HEK293 (cell line): ENCODE results near the gene GUK1.

Experiments
- CTCF ChIA-PET: fragments of 350-600 bp; formaldehyde crosslinking; extraction: SDS; loops from one replicate; lab custom pipeline; 2021; ENCODE audit warnings: antibody characterized with exemption; lab: Yijun Ruan, JAX
- POLR2A ChIA-PET: fragments of 300-600 bp; formaldehyde crosslinking; extraction: SDS; loops from one replicate; lab custom pipeline; 2020; ENCODE audit warnings: antibody characterized with exemption, inconsistent platforms; lab: Yijun Ruan, JAX
- H3K27ac ChIP-seq: fragments of 200-500 bp; sonication (Bioruptor generic); 2 replicates; pipeline ENCODE4 v1.5.1; 2014; ENCODE audit warnings: low read depth, low read length, control low read depth, inconsistent platforms; ENCODE audit errors: extremely low read depth
- H3K36me3 ChIP-seq, 2 experiments: fragments of 200-500 bp in 1 of 2; sonication (Bioruptor generic) in 1 of 2; 1 replicate in 1 of 2; 2 replicates in 1 of 2; pipeline ENCODE4 v1.5.1; 2014 to 2017; ENCODE audit warnings: inconsistent platforms in 2 of 2, low read length in 2 of 2; ENCODE audit not compliant: control insufficient read depth in 2 of 2, insufficient read depth in 1 of 2
- H3K4me1 ChIP-seq: fragments of 200-500 bp; sonication (Bioruptor generic); 2 replicates; pipeline ENCODE4 v1.5.1; 2014; ENCODE audit warnings: mild to moderate bottlenecking, low read length, inconsistent platforms; ENCODE audit not compliant: control insufficient read depth, insufficient read depth
- H3K4me3 ChIP-seq: 2 replicates; pipeline ENCODE4 v1.5.1; 2011; ENCODE audit warnings: low read depth, mild to moderate bottlenecking, control low read depth, low read length, moderate library complexity
- H3K9me3 ChIP-seq: fragments of 200-500 bp; sonication (Bioruptor generic); 2 replicates; pipeline ENCODE4 v1.5.1; 2014; ENCODE audit warnings: low read depth, low read length, inconsistent platforms; ENCODE audit not compliant: control insufficient read depth, insufficient read depth
- BCL11B ChIP-seq: fragments of 450-650 bp; formaldehyde crosslinking; IDR thresholded peaks from 2 replicates; pipeline ENCODE4 v1.5.1; 2016; ENCODE audit warnings: low read depth, missing biosample characterization, missing genetic modification characterization
- KLF7 ChIP-seq: fragments of 450-650 bp; formaldehyde crosslinking; IDR thresholded peaks from 2 replicates; pipeline ENCODE4 v1.5.1; 2016; ENCODE audit warnings: missing biosample characterization, missing genetic modification characterization, borderline replicate concordance
- MZF1 ChIP-seq: fragments of 450-650 bp; formaldehyde crosslinking; IDR thresholded peaks from 2 replicates; pipeline ENCODE4 v1.5.1; 2017; ENCODE audit warnings: missing biosample characterization, missing genetic modification characterization, borderline replicate concordance
- RBAK ChIP-seq: fragments of 450-650 bp; formaldehyde crosslinking; IDR thresholded peaks from 2 replicates; pipeline ENCODE4 v1.5.1; 2016; ENCODE audit warnings: missing biosample characterization, missing genetic modification characterization
- REPIN1 ChIP-seq: fragments of 450-650 bp; formaldehyde crosslinking; IDR thresholded peaks from 2 replicates; pipeline ENCODE4 v1.5.1; 2017; ENCODE audit warnings: missing biosample characterization, missing genetic modification characterization, low read depth
- YY1 ChIP-seq: fragments of 450-650 bp; formaldehyde crosslinking; IDR thresholded peaks from 2 replicates; pipeline ENCODE4 v1.5.1; 2018; ENCODE audit warnings: missing biosample characterization, missing genetic modification characterization
- ZBTB1 ChIP-seq: fragments of 450-650 bp; formaldehyde crosslinking; IDR thresholded peaks from 2 replicates; pipeline ENCODE4 v1.5.1; 2016; ENCODE audit warnings: missing biosample characterization, missing genetic modification characterization
- ZBTB7A ChIP-seq: fragments of 450-650 bp; formaldehyde crosslinking; IDR thresholded peaks from 2 replicates; pipeline ENCODE4 v1.5.1; 2016; ENCODE audit warnings: low read depth, missing biosample characterization, missing genetic modification characterization
- ZEB2 ChIP-seq: fragments of 450-650 bp; formaldehyde crosslinking; IDR thresholded peaks from 2 replicates; pipeline ENCODE4 v1.5.1; 2016; ENCODE audit warnings: missing biosample characterization, missing genetic modification characterization
- ZFP41 ChIP-seq: fragments of 450-650 bp; formaldehyde crosslinking; IDR thresholded peaks from 2 replicates; pipeline ENCODE4 v1.5.1; 2016; ENCODE audit warnings: missing biosample characterization, missing genetic modification characterization, borderline replicate concordance
- ZNF157 ChIP-seq: fragments of 450-650 bp; formaldehyde crosslinking; IDR thresholded peaks from 2 replicates; pipeline ENCODE4 v1.5.1; 2016; ENCODE audit warnings: missing biosample characterization, missing genetic modification characterization
- ZNF16 ChIP-seq: fragments of 450-650 bp; formaldehyde crosslinking; IDR thresholded peaks from 2 replicates; pipeline ENCODE4 v1.5.1; 2016; ENCODE audit warnings: low read depth, missing biosample characterization, missing genetic modification characterization
- ZNF19 ChIP-seq: fragments of 450-650 bp; formaldehyde crosslinking; IDR thresholded peaks from 2 replicates; pipeline ENCODE4; 2016; ENCODE audit warnings: missing biosample characterization, missing genetic modification characterization, low read depth
- ZNF221 ChIP-seq: fragments of 450-650 bp; formaldehyde crosslinking; IDR thresholded peaks from 2 replicates; pipeline ENCODE4 v1.5.1; 2017; ENCODE audit warnings: missing biosample characterization, missing genetic modification characterization, borderline replicate concordance
- ZNF350 ChIP-seq: fragments of 450-650 bp; formaldehyde crosslinking; IDR thresholded peaks from 2 replicates; pipeline ENCODE4 v1.5.0; 2017; ENCODE audit warnings: missing biosample characterization, mild to moderate bottlenecking, missing genetic modification characterization
- ZNF394 ChIP-seq: fragments of 450-650 bp; formaldehyde crosslinking; IDR thresholded peaks from 2 replicates; pipeline ENCODE4 v1.5.1; 2016; ENCODE audit warnings: missing biosample characterization, missing genetic modification characterization, mild to moderate bottlenecking, moderate library complexity, borderline replicate concordance
- ZNF548 ChIP-seq: fragments of 450-650 bp; formaldehyde crosslinking; IDR thresholded peaks from 2 replicates; pipeline ENCODE4 v1.5.1; 2016; ENCODE audit warnings: missing biosample characterization, missing genetic modification characterization
- ZNF555 ChIP-seq: fragments of 450-650 bp; formaldehyde crosslinking; conservative IDR thresholded peaks from 2 replicates; pipeline ENCODE4 v1.5.1; 2017; ENCODE audit warnings: missing biosample characterization, mild to moderate bottlenecking, missing genetic modification characterization, inconsistent platforms
- ZNF558 ChIP-seq: fragments of 450-650 bp; formaldehyde crosslinking; IDR thresholded peaks from 2 replicates; pipeline ENCODE4 v1.5.1; 2016; ENCODE audit warnings: missing biosample characterization, missing genetic modification characterization
- ZNF624 ChIP-seq: fragments of 450-650 bp; formaldehyde crosslinking; IDR thresholded peaks from 2 replicates; pipeline ENCODE4 v1.5.1; 2017; ENCODE audit warnings: missing biosample characterization, missing genetic modification characterization
- ZNF654 ChIP-seq: fragments of 450-650 bp; formaldehyde crosslinking; IDR thresholded peaks from 2 replicates; pipeline ENCODE4 v1.5.1; 2016; ENCODE audit warnings: low read depth, missing biosample characterization, missing genetic modification characterization
- ZNF660 ChIP-seq: fragments of 450-650 bp; IDR thresholded peaks from 2 replicates; pipeline ENCODE4 v1.5.1; 2018; ENCODE audit warnings: missing biosample characterization, mild to moderate bottlenecking, missing genetic modification characterization
- TF ChIP-seq, protein P1 (sequence below): fragments of 450-650 bp; formaldehyde crosslinking; IDR thresholded peaks from 2 replicates; pipeline ENCODE4 v1.5.1; 2016; ENCODE audit warnings: missing biosample characterization, missing genetic modification characterization
- TF ChIP-seq, protein P2 (sequence below): fragments of 450-650 bp; IDR thresholded peaks from 2 replicates; pipeline ENCODE4 v1.5.1; 2018; ENCODE audit warnings: missing biosample characterization, missing genetic modification characterization
- TF ChIP-seq, protein P3 (sequence below): fragments of 450-650 bp; formaldehyde crosslinking; IDR thresholded peaks from 2 replicates; pipeline ENCODE4 v1.5.1; 2016; ENCODE audit warnings: missing biosample characterization, missing genetic modification characterization
- TF ChIP-seq, protein P4 (sequence below): fragments of 450-650 bp; formaldehyde crosslinking; IDR thresholded peaks from 2 replicates; pipeline ENCODE4 v1.5.1; 2017; ENCODE audit warnings: missing biosample characterization, missing genetic modification characterization
- TF ChIP-seq, protein P5 (sequence below): fragments of 450-650 bp; formaldehyde crosslinking; IDR thresholded peaks from 2 replicates; pipeline ENCODE4 v1.5.1; 2017; ENCODE audit warnings: missing biosample characterization, mild to moderate bottlenecking, missing genetic modification characterization, moderate library complexity

Gene GUK1, protein sequence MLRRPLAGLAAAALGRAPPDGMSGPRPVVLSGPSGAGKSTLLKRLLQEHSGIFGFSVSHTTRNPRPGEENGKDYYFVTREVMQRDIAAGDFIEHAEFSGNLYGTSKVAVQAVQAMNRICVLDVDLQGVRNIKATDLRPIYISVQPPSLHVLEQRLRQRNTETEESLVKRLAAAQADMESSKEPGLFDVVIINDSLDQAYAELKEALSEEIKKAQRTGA

DNA sequence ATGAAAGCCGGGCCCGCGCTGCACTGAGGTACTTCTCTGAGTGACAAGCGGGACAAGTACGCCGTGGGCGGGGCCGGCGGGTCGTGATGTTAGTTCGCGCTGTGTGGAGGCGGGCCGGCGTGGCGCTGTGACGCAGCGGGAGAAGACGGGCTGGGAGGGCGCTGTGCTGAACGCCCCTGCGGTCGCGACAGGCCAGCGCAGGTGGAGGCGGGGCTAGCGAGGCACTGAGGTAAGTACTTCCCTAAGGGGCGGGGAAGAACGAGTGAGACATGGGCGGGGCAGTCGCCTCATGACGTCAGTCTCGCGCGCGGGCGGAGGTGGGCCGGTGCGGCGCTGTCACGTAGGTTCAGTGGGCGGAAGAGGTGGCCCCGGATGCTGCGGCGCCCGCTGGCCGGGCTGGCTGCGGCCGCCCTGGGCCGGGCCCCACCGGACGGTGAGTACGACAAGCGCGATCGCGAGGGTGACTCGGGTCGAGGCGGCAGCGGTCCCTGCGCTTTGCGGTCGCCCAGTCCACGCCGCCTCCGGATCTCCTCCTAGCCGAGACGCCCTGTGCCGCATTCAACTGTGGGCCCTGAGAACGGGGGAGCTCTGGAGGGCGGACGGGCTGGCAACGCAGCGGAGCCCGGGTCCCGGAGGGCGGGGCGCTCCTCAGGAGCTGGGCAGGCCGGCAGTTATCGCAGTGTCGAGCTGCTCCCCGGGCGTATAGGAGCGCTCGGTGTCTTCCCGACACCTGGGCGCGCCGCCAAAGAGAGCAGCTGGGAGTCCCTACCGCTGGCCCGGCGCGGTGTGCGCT is at the start of gene GUK1:
GUK1 (plus strand) TSS at position 349 of the 793 bp plus-strand sequence; CDS start at position 373, 24 bp downstream.
- Histone ChIP-seq H3K27ac (peak within 1 kb of the TSS; percentile 75), H3K4me3 (peak within 1 kb of the TSS; percentile 90), H3K9me3 (no peaks in the 10 kb centered on the region), H3K36me3 (peaks cover 0 to 15% of the 10 kb centered on the region in 2 experiments; a peak in 1 of 3 replicates), H3K4me1 (peaks cover 13% of the 10 kb centered on the region)
- ChIA-PET POLR2A (interaction anchor here (0.8 to 2.2 kb wide), 11 partner anchors 9 to 346 kb away, joined by 3 to 38 read pairs (median 4); partner anchors contain the start of genes IBA57, MRPL55 and RNF187), CTCF (interaction anchor here (0.6 to 2.2 kb wide), 5 partner anchors 9 to 673 kb away, joined by 3 to 12 read pairs (median 3); no protein-coding TSS in a partner anchor)
- TF ChIP-seq ZNF660 (tag by site-specific recombination), result no peak; the same call in 1 of the 2 replicates
- peak; percentile 57; the same call in 1 of the 2 replicates for TF ChIP-seq ZBTB7A
- peak; percentile 64; the same call in 1 of the 2 replicates for TF ChIP-seq YY1 (tag by site-specific recombination)
- TF ChIP-seq ZNF221, result no peak
- TF ChIP-seq ZEB2 (tag by site-specific recombination), result peak; percentile 99
- no peak for TF ChIP-seq ZNF555 (tag by site-specific recombination)
- TF ChIP-seq ZNF654 (tag by site-specific recombination), result no peak
- no peak for TF ChIP-seq ZBTB1 (tag by site-specific recombination)
- TF ChIP-seq, protein P1, sequence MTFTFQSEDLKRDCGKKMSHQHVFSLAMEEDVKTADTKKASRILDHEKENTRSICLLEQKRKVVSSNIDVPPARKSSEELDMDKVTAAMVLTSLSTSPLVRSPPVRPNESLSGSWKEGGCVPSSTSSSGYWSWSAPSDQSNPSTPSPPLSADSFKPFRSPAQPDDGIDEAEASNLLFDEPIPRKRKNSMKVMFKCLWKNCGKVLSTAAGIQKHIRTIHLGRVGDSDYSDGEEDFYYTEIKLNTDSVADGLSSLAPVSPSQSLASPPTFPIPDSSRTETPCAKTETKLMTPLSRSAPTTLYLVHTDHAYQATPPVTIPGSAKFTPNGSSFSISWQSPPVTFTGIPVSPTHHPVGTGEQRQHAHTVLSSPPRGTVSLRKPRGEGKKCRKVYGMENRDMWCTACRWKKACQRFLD (tag by site-specific recombination), result 0 out of 2 replicates have a peak, but pooled peaks have one; percentile 60
- no peak for TF ChIP-seq RBAK
- TF ChIP-seq, protein P2, sequence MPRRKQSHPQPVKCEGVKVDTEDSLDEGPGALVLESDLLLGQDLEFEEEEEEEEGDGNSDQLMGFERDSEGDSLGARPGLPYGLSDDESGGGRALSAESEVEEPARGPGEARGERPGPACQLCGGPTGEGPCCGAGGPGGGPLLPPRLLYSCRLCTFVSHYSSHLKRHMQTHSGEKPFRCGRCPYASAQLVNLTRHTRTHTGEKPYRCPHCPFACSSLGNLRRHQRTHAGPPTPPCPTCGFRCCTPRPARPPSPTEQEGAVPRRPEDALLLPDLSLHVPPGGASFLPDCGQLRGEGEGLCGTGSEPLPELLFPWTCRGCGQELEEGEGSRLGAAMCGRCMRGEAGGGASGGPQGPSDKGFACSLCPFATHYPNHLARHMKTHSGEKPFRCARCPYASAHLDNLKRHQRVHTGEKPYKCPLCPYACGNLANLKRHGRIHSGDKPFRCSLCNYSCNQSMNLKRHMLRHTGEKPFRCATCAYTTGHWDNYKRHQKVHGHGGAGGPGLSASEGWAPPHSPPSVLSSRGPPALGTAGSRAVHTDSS, result no peak
- TF ChIP-seq ZNF394 (tag by site-specific recombination), result peak; percentile 97; the same call in 1 of the 2 replicates
- TF ChIP-seq MZF1 (tag by site-specific recombination), result peak; percentile 61; the same call in 1 of the 2 replicates
- no peak for TF ChIP-seq ZNF548
- TF ChIP-seq REPIN1 (tag by site-specific recombination), result peak; percentile 90; the same call in 1 of the 2 replicates
- TF ChIP-seq, protein P3, sequence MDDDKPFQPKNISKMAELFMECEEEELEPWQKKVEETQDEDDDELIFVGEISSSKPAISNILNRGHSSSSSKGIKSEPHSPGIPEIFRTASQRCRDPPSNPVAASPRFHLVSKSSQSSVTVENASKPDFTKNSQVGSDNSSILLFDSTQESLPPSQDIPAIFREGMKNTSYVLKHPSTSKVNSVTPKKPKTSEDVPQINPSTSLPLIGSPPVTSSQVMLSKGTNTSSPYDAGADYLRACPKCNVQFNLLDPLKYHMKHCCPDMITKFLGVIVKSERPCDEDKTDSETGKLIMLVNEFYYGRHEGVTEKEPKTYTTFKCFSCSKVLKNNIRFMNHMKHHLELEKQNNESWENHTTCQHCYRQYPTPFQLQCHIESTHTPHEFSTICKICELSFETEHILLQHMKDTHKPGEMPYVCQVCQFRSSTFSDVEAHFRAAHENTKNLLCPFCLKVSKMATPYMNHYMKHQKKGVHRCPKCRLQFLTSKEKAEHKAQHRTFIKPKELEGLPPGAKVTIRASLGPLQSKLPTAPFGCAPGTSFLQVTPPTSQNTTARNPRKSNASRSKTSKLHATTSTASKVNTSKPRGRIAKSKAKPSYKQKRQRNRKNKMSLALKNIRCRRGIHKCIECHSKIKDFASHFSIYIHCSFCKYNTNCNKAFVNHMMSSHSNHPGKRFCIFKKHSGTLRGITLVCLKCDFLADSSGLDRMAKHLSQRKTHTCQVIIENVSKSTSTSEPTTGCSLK (tag by site-specific recombination), result no peak
- TF ChIP-seq ZNF350 (tag by site-specific recombination), result no peak
- no peak for TF ChIP-seq ZNF558 (tag by site-specific recombination)
- peak; percentile 71; the same call in 1 of the 2 replicates for TF ChIP-seq BCL11B
- TF ChIP-seq, protein P4, sequence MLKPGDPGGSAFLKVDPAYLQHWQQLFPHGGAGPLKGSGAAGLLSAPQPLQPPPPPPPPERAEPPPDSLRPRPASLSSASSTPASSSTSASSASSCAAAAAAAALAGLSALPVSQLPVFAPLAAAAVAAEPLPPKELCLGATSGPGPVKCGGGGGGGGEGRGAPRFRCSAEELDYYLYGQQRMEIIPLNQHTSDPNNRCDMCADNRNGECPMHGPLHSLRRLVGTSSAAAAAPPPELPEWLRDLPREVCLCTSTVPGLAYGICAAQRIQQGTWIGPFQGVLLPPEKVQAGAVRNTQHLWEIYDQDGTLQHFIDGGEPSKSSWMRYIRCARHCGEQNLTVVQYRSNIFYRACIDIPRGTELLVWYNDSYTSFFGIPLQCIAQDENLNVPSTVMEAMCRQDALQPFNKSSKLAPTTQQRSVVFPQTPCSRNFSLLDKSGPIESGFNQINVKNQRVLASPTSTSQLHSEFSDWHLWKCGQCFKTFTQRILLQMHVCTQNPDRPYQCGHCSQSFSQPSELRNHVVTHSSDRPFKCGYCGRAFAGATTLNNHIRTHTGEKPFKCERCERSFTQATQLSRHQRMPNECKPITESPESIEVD (tag by site-specific recombination), result no peak
- no peak for TF ChIP-seq ZFP41 (tag by site-specific recombination)
- no peak for TF ChIP-seq ZNF624
- peak; percentile 78; the same call in 1 of the 2 replicates for TF ChIP-seq KLF7 (tag by site-specific recombination)
- TF ChIP-seq, protein P5, sequence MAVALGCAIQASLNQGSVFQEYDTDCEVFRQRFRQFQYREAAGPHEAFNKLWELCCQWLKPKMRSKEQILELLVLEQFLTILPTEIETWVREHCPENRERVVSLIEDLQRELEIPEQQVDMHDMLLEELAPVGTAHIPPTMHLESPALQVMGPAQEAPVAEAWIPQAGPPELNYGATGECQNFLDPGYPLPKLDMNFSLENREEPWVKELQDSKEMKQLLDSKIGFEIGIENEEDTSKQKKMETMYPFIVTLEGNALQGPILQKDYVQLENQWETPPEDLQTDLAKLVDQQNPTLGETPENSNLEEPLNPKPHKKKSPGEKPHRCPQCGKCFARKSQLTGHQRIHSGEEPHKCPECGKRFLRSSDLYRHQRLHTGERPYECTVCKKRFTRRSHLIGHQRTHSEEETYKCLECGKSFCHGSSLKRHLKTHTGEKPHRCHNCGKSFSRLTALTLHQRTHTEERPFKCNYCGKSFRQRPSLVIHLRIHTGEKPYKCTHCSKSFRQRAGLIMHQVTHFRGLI (tag by site-specific recombination), result peak; percentile 86
- no peak for TF ChIP-seq ZNF157 (tag by site-specific recombination)
- no peak for TF ChIP-seq ZNF19 (tag by site-specific recombination)
- no peak for TF ChIP-seq ZNF16 (tag by site-specific recombination)
